ENCODE measurements around the gene KRT81.
"Not testable (repeated sequence)": the region's sequence is repeated elsewhere in the genome, so short reads cannot be mapped to it uniquely, and the experiment has no call there.

Gene KRT81

DNA sequence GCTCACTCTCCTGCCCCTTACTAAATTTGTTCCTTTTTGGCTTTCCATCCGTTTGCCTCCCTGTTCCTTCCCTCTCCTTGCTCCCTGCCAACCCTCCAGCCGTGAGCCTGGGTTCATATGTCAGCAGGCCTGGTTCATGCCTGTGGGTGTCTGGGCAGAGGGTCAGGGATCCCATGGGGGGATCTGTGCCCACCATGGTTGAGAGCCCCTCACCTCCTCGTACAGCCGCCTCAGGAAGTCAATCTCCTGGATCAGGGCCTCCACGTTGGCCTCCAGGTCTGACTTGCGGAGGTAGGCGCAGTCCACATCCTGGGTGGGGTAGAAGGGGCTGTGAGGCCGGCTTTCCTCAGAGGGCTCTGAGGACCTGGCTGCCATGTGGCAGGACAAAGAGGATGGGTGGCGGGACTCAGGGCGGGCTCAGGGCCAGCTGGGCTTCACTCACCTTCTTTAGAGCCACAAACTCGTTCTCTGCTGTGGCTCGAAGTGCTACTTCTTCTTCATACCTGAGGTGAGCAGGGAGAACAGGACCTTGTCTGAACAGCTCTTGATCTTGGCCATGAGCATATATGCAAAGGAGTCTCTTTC is 26.2 kb upstream of the KRT81 start:
- DNase-seq (ENCODE audit: low spot score), result no peak

DNA sequence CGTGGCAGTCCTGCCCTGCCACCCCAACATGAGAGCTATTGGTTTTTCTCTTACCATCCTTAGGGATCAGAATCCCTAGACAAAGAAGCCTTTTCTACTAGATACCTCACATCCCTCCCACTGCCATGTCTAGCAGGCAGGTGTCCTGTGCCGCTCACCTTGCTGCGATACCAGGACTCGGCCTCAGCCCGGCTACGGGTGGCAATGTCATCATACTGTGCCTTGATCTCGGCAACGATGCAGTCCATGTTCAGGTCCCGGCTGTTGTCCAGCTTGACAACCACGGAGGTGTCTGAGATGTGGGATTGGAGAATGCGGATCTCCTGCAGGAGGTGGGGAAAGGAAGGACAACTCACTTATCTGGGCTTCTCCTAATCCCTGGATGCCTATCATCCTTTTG is 25.4 kb upstream of the KRT81 start:
- no peak for DNase-seq (ENCODE audit: low spot score)

- no peak for DNase-seq (ENCODE audit: low spot score)
These were observed 25.0 kb upstream of the KRT81 start for GRCh38 chr12:52316290-52316689.

- DNase-seq (ENCODE audit: low spot score), result not testable (repeated sequence)
These were observed 24.4 kb upstream of the KRT81 start for GRCh38 chr12:52315721-52316120.

GRCh38 chr12:52314511-52314910 is 23.2 kb upstream of the KRT81 start:
- DNase-seq (ENCODE audit: low spot score), result no peak

- DNase-seq (ENCODE audit: low spot score), result no peak
These were observed 22.6 kb upstream of the KRT81 start for GRCh38 chr12:52313926-52314325.

- no peak for DNase-seq (ENCODE audit: low spot score)
These were observed 22.1 kb upstream of the KRT81 start for GRCh38 chr12:52313461-52313860.

DNA sequence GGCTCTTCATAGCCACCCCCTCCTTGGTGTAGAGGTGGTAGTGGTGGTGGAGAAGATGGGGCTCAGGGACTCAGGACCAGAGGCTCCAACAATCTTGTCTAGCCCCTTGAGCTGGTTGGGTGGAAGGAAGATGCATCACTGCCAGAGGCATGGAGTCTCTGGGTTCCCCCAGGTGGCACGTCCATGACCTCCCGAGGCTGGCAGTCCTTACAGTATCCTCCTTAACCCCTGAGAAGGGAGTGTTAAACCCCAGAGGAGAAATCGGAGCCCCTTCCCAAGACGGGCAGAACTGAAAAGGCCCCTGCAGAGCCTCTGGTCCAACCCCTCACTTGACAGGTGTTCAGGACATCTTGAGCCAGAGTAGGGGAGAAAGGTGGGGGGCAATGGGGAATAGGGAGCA is 20.8 kb upstream of the KRT81 start:
- no peak for DNase-seq (ENCODE audit: low spot score)

- DNase-seq (ENCODE audit: low spot score), result peak; percentile 54
These were observed 19.9 kb upstream of the KRT81 start for GRCh38 chr12:52311285-52311648.

DNA sequence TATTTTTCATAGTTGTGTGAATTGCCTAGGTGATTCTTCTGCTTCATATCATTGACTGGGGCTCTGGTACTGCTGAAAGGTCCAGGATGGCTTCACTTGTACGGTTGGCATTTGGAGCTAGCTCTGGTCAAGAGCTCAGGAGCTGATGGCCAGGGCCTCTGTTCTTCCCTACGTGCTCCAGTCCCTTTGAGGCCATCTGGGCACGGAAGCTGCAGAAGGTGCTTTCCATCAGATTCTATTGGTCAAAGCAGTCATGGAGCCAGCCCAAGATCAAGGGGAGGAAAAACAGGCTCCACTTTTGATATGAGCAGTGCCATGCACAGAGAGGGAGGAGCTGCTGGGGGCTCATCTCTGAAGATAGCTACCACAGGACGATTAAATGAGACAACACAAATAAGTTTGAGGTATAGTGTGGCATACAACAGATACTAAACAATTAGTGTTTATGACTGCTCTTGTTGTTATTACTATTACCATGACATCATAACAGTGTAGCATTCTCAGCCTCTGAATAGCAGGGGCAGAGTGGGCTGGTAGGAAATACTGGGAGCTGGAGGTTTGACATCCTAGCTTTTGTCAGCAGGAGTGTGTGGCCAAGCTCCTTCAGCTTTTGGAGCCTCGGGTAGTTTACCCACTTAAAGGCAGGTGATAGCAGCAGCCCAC is 19.4 kb upstream of the KRT81 start:
- DNase-seq (ENCODE audit: low spot score), result no peak

DNA sequence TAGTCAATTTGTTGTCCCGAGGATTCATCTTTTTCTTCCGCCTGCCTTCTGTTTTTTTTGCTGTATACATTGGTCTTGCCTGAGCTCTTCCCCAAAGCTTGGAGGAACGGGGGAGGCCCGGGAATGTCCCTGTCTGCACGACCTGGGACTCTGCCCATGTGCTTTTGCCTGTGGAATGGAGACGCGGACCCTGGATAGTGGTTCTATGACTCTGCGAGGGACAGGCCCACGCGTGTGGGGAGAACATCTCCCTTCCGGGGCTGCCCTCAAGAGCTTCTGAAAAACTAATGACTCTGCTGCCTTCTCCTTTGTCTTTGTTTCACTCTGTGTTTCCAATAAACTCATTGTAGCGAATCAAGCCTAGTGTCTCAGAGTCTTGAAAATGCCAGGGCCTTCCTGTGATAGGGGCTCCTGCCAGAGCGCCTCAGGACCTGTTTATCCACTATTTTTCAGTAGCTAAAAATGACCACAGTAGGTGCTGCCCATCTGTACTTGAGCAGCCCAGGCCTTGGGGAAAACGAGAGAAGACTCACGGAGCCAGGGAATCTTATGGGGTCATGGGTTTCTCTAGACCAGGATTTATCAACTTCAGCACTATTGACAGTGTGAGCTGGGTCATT is 17.6 kb upstream of the KRT81 start:
- no peak for DNase-seq (ENCODE audit: low spot score)

DNA sequence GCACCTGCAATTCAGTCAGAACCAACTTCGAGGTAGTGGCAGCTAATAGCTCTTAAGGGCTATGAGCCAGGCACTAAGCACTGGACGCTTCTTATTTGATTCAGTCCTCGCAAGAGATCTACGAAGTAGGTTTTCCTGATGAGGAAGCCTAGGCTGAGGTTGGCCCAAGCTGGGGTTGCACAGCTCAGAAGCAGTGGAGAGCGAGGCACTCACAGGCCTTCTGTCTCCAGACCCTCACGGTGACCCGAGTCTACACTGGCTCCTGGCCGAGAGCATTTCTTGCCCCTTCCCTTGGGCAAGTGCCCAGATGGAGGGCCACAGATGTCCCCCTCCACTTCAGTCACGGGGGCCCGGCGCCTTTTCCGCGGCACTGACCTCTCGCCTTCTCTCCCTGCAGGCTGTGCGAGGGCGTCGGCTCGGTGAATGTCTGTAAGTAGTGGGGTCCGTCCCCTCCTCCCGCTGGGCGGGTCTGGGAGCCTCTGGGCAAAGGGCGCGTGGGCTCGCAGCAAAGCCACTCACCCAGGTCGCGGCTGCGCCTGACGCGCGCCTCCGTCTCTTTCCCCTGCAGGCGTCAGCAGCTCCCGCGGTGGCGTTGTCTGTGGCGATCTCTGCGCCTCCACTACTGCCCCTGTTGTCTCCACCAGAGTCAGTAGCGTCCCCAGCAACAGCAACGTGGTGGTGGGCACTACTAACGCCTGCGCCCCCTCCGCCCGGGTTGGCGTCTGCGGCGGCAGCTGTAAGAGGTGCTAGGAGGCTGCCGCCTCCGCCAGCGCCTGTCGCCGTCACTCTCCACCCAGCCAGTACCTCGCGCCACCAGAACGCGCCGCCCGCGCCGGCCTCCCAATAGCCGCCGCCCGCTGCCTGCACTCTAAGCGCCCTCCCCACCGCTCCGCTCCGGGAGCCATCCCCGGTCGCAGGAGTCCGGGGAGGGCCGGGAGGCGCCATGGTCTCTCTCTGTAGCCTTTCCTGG is 16.8 kb upstream of the KRT81 start:
- peak; percentile 83 for DNase-seq (ENCODE audit: low spot score)

GRCh38 chr12:52306731-52307130 is 15.4 kb upstream of the KRT81 start:
- no peak for DNase-seq (ENCODE audit: low spot score)

DNA sequence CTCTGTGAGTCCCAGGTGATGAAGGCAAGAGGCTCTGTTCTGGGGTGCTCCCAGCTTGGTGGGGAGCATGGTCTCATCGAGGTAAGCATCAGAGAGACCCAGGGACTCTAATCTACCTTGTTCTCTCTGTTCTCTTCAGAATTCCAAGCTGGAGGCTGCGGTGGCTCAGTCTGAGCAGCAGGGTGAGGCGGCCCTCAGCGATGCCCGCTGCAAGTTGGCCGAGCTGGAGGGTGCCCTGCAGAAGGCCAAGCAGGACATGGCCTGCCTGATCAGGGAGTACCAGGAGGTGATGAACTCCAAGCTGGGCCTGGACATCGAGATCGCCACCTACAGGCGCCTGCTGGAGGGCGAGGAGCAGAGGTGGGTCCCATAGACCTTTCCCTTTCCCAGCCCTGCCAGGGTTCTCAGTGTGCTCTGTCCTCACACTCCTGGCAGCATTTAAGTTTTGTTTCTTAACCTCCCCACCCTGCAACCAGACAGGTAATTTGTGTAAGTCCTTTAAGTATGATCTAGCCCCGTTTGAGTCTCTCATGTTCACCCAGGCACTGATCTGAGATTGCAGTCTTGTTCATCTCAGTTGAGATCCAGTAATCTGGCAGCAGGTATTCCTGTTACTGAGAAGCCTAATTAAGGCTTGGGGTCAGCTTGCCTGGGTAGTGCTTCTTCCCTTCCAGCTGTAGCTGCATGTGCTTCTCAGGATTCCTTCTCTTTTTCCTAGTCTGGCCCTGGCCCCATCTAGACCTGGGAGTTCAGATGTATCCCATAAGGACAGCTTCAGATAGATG is 14.8 kb upstream of the KRT81 start:
- DNase-seq (ENCODE audit: low spot score), result no peak

DNA sequence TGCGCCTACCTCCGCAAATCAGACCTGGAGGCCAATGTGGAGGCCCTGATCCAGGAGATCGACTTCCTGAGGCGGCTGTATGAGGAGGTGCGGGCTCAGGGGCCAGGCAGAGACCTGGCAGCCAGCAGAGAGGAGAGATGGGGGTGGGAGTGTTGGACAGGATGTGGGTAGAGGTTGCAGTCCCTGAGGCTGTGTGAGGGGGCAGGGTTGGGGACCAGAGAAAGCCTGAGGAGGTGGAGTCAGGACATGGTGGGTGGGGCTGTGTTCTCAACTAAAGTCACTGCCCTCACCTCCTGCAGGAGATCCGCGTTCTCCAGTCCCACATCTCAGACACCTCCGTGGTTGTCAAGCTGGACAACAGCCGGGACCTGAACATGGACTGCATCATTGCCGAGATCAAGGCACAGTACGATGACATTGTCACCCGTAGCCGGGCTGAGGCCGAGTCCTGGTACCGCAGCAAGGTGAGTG is 13.6 kb upstream of the KRT81 start:
- DNase-seq (ENCODE audit: low spot score), result not testable (repeated sequence)

- DNase-seq (ENCODE audit: low spot score), result not testable (repeated sequence)
These were observed 11.0 kb upstream of the KRT81 start for GRCh38 chr12:52302242-52302914.

DNA sequence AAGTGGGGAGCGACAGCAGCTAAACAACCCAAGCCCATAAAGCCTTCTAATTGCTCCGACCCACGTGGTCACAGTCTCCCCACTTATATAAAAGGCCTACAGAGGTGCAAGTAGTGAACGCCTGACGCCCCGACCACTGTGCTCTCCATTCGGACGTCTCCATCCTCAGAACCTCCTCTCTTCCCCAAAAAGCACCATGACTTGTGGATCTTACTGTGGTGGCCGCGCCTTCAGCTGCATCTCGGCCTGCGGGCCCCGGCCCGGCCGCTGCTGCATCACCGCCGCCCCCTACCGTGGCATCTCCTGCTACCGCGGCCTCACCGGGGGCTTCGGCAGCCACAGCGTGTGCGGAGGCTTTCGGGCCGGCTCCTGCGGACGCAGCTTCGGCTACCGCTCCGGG is 10.4 kb upstream of the KRT81 start:
- DNase-seq (ENCODE audit: low spot score), result not testable (repeated sequence)

- DNase-seq (ENCODE audit: low spot score), result no peak
These were observed 9.7 kb upstream of the KRT81 start for GRCh38 chr12:52300796-52301691.

- no peak for DNase-seq (ENCODE audit: low spot score)
These were observed 7.4 kb upstream of the KRT81 start for GRCh38 chr12:52298677-52299190.
